ENCODE measurements around the gene LGMN.
"Not testable (repeated sequence)": the region's sequence is repeated elsewhere in the genome, so short reads cannot be mapped to it uniquely, and the experiment has no call there.

LGMN gene

GRCh38 chr14:92760524-92760805 is 12.0 kb upstream of the LGMN start:
- no peak for DNase-seq (ENCODE audit: low read depth)

GRCh38 chr14:92759679-92760523 is 11.5 kb upstream of the LGMN start:
- no peak for DNase-seq (ENCODE audit: low read depth)

- peak; percentile 64 for DNase-seq (ENCODE audit: low read depth)
These were observed 10.9 kb upstream of the LGMN start for GRCh38 chr14:92759300-92759678.

GRCh38 chr14:92756446-92756845 is 8.0 kb upstream of the LGMN start:
- DNase-seq (ENCODE audit: low read depth) = no peak

- no peak for DNase-seq (ENCODE audit: low read depth)
These were observed 7.1 kb upstream of the LGMN start for GRCh38 chr14:92755495-92755894.

GRCh38 chr14:92754966-92755365 is 6.5 kb upstream of the LGMN start:
- DNase-seq (ENCODE audit: low read depth) = no peak

GRCh38 chr14:92753250-92753649 is 4.8 kb upstream of the LGMN start:
- no peak for DNase-seq (ENCODE audit: low read depth)

GRCh38 chr14:92751819-92752218 is 3.4 kb upstream of the LGMN start:
- DNase-seq (ENCODE audit: low read depth) = no peak

- DNase-seq (ENCODE audit: low read depth) = no peak
These were observed 2.6 kb upstream of the LGMN start for GRCh38 chr14:92750994-92751400.

- DNase-seq (ENCODE audit: low read depth) = not testable (repeated sequence)
These were observed 1.8 kb upstream of the LGMN start for GRCh38 chr14:92750222-92750728.

- DNase-seq (ENCODE audit: low read depth) = peak; percentile 69
These were observed 647 bp downstream of the LGMN start for GRCh38 chr14:92747701-92748258.

- no peak for DNase-seq (ENCODE audit: low read depth)
These were observed 4.2 kb downstream of the LGMN start for GRCh38 chr14:92744198-92744597.

GRCh38 chr14:92740440-92740839 is 8.0 kb downstream of the LGMN start:
- no peak for DNase-seq (ENCODE audit: low read depth)

GRCh38 chr14:92737619-92738188 is 10.7 kb downstream of the LGMN start:
- DNase-seq (ENCODE audit: low read depth) = no peak

GRCh38 chr14:92737206-92737605 is 11.2 kb downstream of the LGMN start:
- no peak for DNase-seq (ENCODE audit: low read depth)

- DNase-seq (ENCODE audit: low read depth) = no peak
These were observed 13.1 kb downstream of the LGMN start for GRCh38 chr14:92735344-92735743.

GRCh38 chr14:92734618-92735017 is 13.8 kb downstream of the LGMN start:
- DNase-seq (ENCODE audit: low read depth) = no peak

- no peak for DNase-seq (ENCODE audit: low read depth)
These were observed 15.4 kb downstream of the LGMN start for GRCh38 chr14:92733007-92733406.

GRCh38 chr14:92731622-92732115 is 16.8 kb downstream of the LGMN start:
- no peak for DNase-seq (ENCODE audit: low read depth)

GRCh38 chr14:92729634-92730358 is 18.6 kb downstream of the LGMN start:
- DNase-seq (ENCODE audit: low read depth) = peak; percentile 77

GRCh38 chr14:92728759-92729364 is 19.6 kb downstream of the LGMN start:
- DNase-seq (ENCODE audit: low read depth) = no peak

GRCh38 chr14:92726933-92727262 is 21.5 kb downstream of the LGMN start:
- DNase-seq (ENCODE audit: low read depth) = no peak
